HG03520 (cell line): ENCODE measurements around the gene IPCEF1.

ENCODE experiments used
- ATAC-seq: cut with Tn5 transposase; IDR thresholded peaks from one replicate; pipeline ENCODE4 v1.9.1; 2021; ENCODE audit warnings: mild to moderate bottlenecking, moderate library complexity; ENCODE audit not compliant: unreplicated experiment

IPCEF1 gene

GRCh38 chr6:154117485-154117884 is 239.1 kb downstream of the IPCEF1 start:
- no peak for ATAC-seq

- ATAC-seq: no peak
Measured at GRCh38 chr6:154113392-154113791, 243.2 kb downstream of the IPCEF1 start.

- ATAC-seq: no peak
Measured at GRCh38 chr6:154112181-154112809, 244.3 kb downstream of the IPCEF1 start.

- no peak for ATAC-seq
Measured at GRCh38 chr6:154111025-154111424, 245.6 kb downstream of the IPCEF1 start.

- ATAC-seq: no peak
Measured at GRCh38 chr6:154106251-154106650, 250.4 kb downstream of the IPCEF1 start.
